Stimulated activated CD8-positive, alpha-beta memory T cell treated with anti-CD3 and anti-CD28 coated beads, Interleukin-4, amount 100 ng/mL, for 1 hour (primary cell): Measurements from ENCODE around the gene BMP8B.
"Not testable (repeated sequence)": the region's sequence is repeated elsewhere in the genome, so short reads cannot be mapped to it uniquely, and the experiment has no call there.

Experiments used
- DNase-seq, 2 donors: peaks; one replicate each; pipeline ENCODE4 v3.0.0-alpha.2; 2020; ENCODE audit warnings: low read depth in 2 of 2, low spot score in 1 of 2

The BMP8B gene

DNA sequence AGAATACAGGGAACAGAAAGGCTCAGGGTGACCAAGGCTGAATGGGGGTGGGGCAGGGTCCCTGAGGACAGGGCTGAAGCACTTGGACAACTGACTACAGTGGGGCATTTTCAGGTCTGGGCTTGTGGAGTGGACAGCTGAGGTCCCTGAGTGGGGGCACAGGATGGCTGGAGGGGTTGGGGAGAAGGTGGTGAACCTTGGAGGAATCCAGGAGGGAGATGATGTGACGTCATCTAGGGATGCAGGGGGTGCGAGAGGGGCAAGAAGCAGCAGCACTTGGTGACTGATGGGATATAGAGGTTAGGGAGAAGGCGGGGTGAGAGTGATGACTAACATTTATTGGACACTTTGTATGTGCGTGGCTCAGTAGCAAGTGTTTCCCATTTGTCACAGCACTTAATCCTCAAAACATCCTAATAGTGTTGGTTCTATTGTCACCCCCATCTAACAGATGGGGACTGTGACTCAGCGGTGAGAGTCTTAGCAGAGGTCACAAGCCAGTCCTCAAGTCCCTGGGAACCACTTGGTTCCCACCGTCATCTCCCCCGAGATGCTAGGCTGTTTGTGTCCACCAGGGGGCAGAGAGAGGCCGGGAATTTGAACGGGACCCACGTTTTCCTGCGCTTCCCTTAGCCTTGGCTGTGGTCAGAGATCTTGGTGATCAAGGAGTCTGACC is 27.9 kb upstream of the BMP8B start:
- peak; percentile 9 to 32 for DNase-seq

DNA sequence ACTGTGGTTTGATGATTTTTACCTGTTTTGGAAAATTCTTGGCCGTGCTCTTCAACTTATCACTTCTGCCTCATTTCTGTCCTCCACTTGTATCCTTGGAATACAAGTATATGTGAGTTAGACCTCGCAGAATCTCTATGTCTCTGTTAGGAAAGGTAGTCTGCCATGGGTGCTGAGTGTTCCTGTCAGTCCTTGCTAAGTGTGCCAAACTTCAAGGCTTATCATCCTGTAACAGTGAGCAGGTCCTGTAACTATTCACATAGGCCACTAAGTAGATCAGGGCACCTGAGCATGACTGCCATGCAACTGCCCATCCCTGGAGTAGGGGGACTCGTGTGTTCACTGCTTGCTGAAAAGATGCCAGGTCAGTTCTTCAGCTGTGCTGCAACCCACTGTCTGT is 24.2 kb upstream of the BMP8B start:
- no peak for DNase-seq

DNA sequence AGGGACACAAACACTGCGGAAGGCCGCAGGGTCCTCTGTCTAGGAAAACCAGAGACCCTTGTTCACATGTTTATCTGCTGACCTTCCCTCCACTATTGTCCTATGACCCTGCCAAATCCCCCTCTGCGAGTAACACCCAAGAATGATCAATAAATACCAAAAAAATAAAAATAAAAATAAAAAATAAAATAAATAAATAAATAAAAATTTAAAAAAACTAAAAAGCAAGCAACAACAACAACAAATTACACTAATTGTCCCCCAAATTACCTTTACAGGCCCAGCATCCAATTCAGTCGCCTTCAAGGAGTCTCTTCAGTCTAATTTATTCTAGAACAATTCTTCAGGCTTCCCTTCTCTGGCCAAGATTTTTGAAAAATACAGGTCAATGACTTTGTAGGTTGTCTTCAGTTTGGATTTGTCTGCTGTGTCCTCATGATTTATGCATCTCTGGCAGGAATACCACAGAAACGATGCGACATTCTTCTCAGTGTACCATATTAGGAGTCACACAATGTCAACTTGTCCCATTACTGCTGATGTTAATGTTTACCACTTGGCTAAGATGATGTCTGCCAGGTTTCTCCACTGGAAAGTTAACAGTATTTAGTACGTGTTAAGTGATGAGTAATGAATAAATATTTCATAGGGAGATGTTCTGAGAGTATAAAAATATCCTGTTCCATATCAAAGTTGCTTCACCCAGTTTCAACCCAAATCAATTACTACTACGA is 20.3 kb upstream of the BMP8B start:
- no peak for DNase-seq

DNA sequence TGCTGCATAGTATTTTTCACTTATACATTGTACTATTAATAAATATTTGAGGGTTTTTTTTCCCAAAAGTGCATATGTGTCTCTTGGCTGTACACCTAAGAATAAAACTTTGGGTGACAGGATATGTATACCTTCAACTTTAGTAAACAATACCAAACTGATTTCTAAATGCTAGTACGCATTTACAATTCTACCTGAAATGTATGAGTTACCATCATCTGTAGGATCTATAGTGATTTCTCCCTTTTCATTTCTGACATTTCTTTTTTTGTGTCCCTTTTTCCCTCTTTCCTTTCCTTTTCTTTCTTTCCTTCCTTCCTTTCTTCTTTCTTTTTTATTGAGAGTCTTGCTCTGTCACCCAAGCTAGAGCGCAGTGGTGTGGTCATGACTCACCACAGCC is 16.7 kb upstream of the BMP8B start:
- DNase-seq = no peak

DNA sequence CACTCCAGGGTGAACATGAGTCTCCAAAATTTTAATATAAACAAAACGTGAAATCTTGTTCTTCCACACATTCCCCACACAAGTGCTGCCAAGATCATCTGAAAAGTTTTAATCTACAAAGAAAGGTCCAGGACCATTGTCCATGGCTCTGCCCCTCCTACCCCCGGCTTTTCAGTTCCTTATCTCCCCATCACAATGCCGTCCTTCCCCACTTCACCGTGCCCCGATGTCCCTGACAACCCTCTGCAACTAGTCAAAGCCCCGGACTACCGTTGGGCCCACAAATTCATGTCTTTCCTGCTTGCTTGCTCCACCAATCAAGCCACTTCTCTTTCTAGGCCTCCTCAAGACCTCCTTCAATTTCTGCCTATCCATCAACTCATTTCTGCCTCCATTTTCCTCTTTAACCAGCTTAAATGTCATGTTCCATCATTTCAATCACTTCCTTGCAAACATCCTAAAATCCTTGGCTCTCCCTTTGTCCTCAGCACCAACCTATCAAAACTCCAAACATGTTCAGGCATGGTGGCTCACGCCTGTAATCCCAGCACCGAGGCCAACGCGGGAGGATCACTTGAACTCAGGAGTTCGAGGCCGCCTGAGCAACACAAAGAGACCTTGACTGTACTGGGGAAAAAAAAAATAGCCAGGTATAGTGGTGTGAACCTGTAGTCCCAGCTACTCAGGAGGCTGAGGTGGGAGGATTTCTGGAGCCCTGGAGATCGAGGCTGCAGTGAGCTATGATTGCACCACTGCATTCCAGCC is 14.0 kb upstream of the BMP8B start:
- no peak for DNase-seq

DNA sequence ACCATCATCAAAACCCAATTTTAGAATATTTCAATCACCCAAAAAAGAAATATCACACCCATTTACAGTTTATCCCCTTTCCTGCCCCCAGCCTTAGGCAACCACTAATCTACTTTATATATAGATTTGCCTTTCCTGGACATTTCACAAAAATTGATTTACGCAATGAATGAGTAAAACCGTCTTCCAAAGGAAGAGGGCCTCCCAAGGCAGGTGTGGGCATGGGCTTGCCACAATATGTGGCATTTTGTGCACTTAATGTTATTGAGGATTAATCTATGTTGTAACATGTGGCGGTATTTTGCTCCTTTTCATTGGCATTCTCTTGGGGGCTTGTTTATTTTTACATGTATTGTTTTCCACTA is 11.8 kb upstream of the BMP8B start:
- no peak for DNase-seq

DNA sequence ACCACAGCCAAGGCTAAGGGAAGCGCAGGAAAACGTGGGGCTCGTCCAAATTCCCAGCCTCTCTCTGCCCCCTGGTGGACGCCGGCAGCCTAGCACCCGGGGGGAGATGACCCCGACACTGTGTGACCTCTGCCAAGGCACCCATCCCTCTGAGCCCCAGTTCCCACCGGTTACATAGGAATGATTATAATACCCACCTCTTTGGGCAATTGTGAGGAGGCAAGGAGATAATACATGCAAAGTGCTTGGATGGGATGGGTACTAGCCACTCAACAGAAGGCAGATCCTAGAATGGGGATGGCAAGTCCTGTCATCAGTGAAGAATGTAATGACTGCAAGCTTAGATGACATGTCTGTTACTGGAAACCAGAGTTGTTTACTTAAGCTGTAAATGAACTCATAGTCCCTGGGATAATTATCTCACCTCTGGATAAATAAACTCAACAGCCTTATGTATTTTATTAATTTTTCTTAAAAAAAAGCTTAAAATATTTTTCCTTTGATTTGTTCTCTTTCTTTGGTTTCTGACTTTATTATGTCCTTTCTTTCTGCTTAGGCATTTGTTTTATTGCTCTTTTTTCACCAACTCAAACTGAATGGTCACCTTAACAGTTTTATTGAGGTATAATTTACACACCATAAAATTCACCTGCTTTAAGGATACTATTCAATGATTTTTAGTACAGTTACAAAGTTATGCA is 11.3 kb upstream of the BMP8B start:
- DNase-seq = peak; percentile 45 to 47

DNA sequence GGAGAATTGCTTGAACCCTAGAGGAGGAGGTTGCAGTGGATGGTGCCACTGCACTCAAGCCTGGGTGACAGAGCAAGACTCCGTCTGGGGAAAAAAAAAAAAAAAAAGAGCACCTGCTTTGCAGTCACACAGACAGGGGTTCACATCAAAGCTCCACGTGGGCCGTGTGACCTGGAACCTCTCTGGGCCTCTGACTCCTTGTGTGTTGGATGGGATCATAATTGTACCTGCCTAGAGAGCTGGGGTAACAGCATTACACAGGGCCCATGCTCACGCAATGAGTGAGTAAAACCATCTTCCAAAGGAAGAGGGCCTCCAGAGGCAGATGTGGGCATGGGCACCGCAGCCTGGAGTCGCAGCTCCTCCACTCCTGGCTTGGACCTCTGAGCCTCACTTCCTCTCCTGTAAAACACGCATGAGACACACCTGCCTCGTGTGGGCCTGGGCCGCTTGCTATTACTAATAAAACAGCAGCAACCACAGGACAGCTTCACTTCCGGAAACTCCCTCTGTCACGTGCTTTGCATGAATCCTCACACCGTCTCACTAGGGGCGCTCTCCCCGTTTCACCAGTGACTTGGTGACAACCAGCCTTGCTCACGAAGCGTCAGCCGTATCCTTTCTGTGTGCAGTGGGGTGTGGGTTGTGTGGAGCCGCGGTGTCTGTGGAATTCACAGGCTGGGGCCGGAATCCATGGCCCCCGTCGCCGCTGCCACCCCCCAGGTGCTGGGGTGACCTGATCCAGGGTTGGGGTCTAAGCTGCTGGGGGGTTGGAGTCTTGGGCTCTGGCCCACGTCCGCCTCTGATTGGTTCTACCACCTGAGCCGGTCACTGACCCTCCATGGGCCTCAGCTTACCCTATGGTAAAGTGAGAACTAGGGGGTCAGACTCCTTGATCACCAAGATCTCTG is 10.4 kb upstream of the BMP8B start:
- DNase-seq = peak; percentile 63 to 76

DNA sequence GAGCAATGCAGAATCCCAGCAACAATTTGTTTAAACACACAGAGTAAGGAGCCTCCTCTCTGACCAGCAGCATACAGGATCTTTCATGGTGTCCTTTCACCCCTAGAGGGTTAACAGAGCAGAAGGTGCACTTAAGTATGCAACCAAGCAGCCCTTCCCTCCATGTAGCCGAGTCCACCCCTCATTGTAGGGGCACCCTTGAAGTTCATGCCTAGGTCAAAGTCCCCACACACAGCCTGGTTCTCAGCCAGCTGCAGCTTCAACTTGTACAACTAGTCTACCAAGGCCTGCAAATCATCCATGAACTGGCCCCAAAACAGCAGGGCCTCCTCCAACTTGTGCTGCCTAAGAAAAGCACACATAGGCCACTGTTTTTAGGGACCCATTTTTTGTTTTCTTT is 7.0 kb upstream of the BMP8B start:
- DNase-seq = no peak

DNA sequence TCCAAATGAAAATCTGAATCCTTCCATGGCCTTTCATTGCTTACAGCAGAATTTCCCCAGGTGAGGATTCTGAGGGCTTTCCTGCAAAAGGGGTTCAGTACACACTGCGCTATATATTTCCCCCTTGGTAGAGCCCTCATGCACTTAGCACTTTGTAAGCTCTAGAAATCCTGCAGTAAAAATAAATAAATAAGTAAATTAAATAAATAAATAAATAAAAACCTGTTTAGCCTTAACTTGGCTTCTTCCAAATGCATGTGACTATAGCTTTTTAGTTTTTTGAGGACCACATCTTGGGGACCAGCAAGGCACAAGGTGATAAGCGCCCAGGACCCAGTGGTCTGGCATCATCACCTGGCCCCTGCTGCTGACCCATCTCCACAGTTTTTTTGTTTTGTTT is 3.2 kb upstream of the BMP8B start:
- no peak for DNase-seq

DNA sequence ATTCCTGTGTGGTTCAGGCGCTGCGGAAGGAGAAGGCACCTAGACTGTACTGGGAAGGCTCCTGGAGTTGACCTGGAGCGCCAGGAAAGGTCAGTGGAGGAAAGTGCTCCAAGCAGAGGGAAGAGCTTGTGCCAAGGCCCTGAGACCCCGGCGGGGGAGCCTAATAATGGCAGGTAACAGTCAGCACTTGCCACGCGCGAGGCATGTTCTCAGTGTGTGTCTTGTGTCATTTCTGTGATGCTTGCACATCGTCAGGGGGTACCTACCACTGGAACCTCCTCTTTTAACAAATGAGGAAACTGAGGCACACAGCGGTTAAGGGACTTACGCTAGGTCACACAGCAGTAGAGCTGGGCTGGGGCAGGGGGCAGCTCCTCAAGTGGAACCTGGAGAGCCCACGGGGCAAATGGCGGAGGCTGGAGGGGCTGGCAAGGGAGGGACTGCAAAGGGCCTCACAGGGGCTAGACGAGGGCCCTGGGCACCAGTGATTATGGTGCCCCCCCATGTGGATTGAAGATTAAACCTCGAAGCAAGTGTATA is 976 bp upstream of the BMP8B start:
- DNase-seq = no peak

DNA sequence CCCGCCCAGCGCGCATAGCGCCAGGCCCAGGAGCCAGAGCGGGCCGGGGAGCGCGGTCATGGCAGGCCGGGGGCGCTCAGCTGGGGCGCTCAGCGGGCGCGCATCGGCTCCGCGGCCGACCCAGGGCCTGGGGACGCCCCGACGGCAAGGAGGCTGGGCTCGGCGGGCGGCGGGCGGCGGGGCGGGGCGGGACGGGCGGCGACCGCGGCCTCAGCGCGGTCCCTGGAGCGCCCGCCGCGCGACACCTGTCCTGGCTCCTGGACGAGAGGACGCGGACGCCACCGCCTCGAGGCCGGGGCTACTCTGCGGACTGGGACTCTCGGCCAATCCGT is 273 bp downstream of the BMP8B start:
- DNase-seq = no peak

DNA sequence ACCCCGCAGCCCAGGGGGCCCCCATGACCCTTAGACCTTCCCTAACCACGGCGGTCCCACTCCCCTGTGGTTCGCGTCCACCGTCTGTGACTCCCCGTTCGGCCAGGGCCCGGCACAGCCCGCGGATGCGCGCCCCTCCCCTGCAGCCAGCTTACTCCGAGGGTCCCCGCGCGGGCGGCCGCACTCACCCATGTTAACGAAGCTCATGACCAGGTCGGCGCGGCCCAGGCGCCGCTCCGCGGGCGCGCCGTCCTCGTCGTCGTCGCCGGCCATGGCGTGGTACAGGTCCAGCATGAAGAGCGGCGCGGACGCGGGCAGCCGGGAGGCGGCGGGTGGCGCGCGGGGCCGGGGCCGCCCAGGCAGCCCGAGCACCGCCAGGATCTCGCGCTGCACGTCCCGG is 701 bp downstream of the BMP8B start:
- DNase-seq = not testable (repeated sequence)

DNA sequence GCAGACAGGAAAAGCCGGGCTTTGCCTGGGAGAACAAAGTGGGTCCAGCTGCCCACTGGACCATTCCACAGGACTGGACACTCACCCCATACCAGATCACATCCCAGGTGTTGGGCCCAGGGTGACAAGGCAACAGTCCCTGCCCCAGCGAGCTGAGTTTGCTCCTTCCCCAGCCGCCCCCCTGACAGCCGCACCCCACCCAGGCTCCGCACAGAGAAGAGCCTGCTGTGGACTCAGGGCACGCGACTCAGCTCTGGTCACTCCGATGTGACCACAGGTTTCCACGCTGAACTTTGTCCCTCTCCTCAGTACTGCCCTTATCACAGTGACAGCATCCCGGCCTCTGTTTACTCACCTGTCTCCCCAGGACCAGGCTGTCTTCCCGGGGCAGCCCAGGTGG is 1.2 kb downstream of the BMP8B start:
- DNase-seq = no peak

DNA sequence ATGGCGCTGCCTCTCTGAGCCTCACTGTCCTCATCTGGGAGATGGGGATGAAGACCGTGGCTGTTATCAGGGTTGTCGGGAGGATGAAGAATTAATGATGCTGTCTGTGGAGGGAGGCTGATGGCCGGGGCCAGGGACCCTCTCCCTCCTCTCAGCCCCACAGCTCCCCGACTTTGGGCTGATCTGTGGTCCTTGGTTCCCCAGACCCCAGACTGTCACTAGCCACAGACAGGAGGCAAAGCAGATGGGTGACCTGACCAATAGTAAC is 1.6 kb downstream of the BMP8B start:
- not testable (repeated sequence) for DNase-seq

DNA sequence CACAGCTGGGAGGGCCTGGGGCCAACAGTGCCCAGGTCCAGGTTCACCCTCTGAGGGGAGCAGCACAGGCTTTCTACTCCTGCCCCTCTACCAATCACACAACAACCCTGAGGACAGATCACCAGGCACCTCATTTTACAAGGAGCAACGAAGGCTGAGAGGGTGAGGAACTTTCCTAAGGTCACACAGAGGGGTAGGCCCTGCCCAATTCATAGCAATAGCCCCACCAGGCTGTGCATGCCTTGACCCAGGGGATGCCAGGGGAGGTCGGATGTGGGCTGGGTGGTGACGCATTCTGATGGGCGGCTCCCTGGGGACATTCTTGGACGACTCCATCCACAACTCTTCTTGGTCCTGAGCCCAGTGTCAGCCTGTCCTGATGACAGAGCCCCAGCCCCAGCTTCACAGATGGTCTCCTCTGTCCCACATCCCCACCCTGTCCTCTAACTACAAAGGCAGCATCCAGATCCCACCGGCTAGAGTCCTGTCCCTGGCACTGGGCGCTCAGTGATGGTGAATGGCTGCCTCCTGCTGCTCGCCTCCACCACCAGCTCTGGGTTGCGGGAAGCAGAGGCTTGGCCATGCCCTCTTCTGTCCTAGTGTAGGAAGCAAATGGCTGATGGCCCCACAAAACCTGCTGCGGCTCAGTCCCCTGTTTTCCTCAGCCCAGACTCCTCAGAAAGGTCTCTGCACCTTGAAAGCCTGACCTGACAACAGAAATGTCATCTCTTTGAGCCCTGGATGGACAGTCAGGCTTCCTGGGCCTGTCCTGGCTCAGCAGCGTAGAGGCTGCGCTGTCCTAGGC is 2.2 kb downstream of the BMP8B start:
- DNase-seq = not testable (repeated sequence)

DNA sequence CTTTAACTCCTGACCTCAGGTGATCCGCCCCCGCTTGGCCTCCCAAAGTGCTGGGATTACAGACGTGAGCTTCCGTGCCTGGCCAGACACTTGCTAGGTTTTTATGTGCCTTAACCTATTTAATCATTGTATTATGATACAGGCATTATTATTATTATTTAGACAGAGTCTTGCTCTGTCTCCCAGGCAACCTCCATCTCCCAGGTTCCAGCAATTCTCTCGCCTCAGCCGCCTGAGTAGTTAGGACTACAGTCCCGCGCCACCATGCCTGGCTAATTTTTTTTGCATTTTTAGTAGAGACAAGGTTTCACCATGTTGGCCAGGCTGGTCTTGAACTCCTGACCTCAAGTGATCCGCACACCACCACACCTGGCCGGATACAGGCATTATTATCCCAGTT is 6.0 kb downstream of the BMP8B start:
- DNase-seq = not testable (repeated sequence)

DNA sequence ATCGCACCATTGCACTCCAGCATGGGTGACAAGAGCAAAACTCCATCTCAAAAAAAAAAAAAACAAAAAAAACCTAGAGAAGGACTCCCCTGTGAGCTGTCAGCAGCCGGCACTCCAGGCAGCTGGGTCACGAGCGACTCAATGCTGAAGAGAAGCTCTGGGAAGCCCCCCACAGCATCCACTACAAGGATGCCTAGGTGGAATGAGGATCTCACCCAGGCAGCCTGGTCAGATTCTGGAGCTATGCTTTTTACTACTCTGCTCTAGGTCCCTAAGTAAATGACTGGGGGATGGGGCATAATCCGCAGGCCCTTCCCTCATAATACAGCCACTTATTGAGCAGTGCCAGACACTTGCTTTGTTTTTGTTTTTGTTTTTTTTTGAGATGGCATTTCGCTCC is 6.6 kb downstream of the BMP8B start:
- no peak for DNase-seq

DNA sequence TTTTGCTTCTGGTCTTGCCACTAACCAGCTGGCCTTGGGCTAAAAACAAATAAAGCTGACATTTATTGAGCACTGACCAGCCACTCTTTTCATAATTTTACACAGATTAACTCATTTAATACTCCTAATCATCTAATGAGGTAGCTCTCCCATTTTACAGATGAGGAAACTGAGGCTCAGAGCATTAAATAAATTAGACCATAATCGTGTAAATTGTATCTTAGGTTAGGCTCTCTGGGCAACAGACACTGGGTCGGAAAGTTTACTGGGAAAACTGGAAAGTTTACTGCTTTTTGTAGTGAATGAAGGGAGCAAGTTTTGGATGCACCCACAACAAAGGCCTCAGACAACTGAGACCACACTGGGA is 7.3 kb downstream of the BMP8B start:
- no peak for DNase-seq

DNA sequence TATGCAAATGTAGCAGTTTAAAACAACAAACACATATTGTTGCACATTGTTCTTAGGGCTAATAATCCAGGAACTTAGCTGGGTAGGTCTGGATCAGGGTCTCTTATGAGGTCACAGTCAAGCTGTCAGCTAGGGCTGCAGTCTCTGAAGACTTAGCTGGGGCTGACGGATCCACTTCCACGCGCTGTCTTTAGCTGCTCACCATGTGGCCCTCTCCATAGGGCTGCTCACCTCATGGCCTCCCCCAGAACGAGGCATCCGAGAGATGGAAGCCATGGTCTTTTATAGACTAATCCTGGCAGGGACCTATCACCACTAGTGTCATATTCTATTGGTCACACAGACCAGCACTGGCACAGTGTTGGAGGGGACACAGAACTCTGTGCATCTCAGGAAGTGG is 8.8 kb downstream of the BMP8B start:
- no peak for DNase-seq
